ENCODE measurements around the gene SNAI3.

The SNAI3 gene

GRCh38 chr16:88690341-88691128, 4.2 kb upstream of the SNAI3 start:
- ATAC-seq = no peak
- TF ChIP-seq PPARA (CRISPR knock-in tag; IDR thresholded peaks at IDR 0.05; ENCODE audit: borderline replicate concordance) (no peak), ARNTL (CRISPR knock-in tag; IDR thresholded peaks at IDR 0.05; ENCODE audit: borderline replicate concordance, low read depth) (no peak), CREB5 (CRISPR knock-in tag; IDR thresholded peaks at IDR 0.05; ENCODE audit: low read depth) (no peak), CSDC2 (CRISPR knock-in tag; IDR thresholded peaks at IDR 0.05) (no peak), ZNF8 (CRISPR knock-in tag; IDR thresholded peaks at IDR 0.05) (no peak), SNAI2 (CRISPR knock-in tag; IDR thresholded peaks at IDR 0.05) (no peak), BACH2 (CRISPR knock-in tag; IDR thresholded peaks at IDR 0.05; ENCODE audit: borderline replicate concordance) (no peak), TOX (CRISPR knock-in tag; IDR thresholded peaks at IDR 0.05; ENCODE audit: borderline replicate concordance) (no peak), POU6F1 (CRISPR knock-in tag; IDR thresholded peaks at IDR 0.05; ENCODE audit: borderline replicate concordance, low read depth) (no peak), TSHZ2 (CRISPR knock-in tag; IDR thresholded peaks at IDR 0.05) (no peak), ZC3H10 (CRISPR knock-in tag; IDR thresholded peaks at IDR 0.05) (no peak), ISL1 (CRISPR knock-in tag; IDR thresholded peaks at IDR 0.05) (no peak)

GRCh38 chr16:88688013-88688778, 1.9 kb upstream of the SNAI3 start:
- no peak for ATAC-seq
- TF ChIP-seq CREB5 (CRISPR knock-in tag; IDR thresholded peaks at IDR 0.05; ENCODE audit: low read depth) = no peak
- TF ChIP-seq TSHZ2 (CRISPR knock-in tag; IDR thresholded peaks at IDR 0.05) = no peak
- TF ChIP-seq ESRRG (CRISPR knock-in tag; IDR thresholded peaks at IDR 0.05) = no peak
- no peak for TF ChIP-seq PPARA (CRISPR knock-in tag; IDR thresholded peaks at IDR 0.05; ENCODE audit: borderline replicate concordance)
- TF ChIP-seq ZNF8 (CRISPR knock-in tag; IDR thresholded peaks at IDR 0.05) = no peak
- TF ChIP-seq ZFP3 (CRISPR knock-in tag; IDR thresholded peaks at IDR 0.05) = no peak
- TF ChIP-seq TCF4 (CRISPR knock-in tag; IDR thresholded peaks at IDR 0.05; ENCODE audit: borderline replicate concordance) = no peak
- no peak for TF ChIP-seq ZNF70 (CRISPR knock-in tag; IDR thresholded peaks at IDR 0.05)
- TF ChIP-seq POU6F1 (CRISPR knock-in tag; IDR thresholded peaks at IDR 0.05; ENCODE audit: borderline replicate concordance, low read depth) = no peak
- no peak for TF ChIP-seq ZFP30 (CRISPR knock-in tag; IDR thresholded peaks at IDR 0.05)
